ENCODE data around the gene C20orf202. TPM values are rescaled to one million over a fixed set of nuclear protein-coding genes. Genes with fewer than 3 reads are reported as not detected.

The C20orf202 gene
- polyA plus RNA-seq, 3 donors, result 0.12 TPM; not detected in 2

- H4K20me1 ChIP-seq (ENCODE audit: insufficient read depth, low read length), result no peaks in the 10 kb centered on the region
- TF ChIP-seq CTCF (IDR thresholded peaks at IDR 0.05), result no peak
- H3K36me3 Mint-ChIP-seq, result peaks cover 0 to 2% of the 10 kb centered on the region in 2 donors
- no peak overlapping the region for H2AFZ ChIP-seq (ENCODE audit: insufficient read depth, low read depth, low read length, poor library complexity, severe bottlenecking)
- peak overlapping the region in 1 of 2 donors; percentile 22 for H3K4me3 Mint-ChIP-seq
- H3K27ac ChIP-seq (ENCODE audit: low read depth in 1 of 2, low read length in 2 of 2), result no peak overlapping the region
- H3K27ac Mint-ChIP-seq, result no peak overlapping the region
- peaks cover 0 to 12% (median 6%) of the 10 kb centered on the region in 7 donors for H3K9me3 Mint-ChIP-seq
- H3K27me3 ChIP-seq (ENCODE audit: control insufficient read depth in 2 of 2, insufficient read depth in 2 of 2, low read length in 2 of 2), result peaks cover 55 to 75% of the 10 kb centered on the region in 2 donors
- peaks cover 16% of the 10 kb centered on the region for H3K4me1 Mint-ChIP-seq
- no peak for DNase-seq
- 83% methylated on average over 1 of the region's 3 CpGs for WGBS (ENCODE audit: insufficient coverage)
- no peak overlapping the region for H3K9ac ChIP-seq (ENCODE audit: insufficient read depth, low read length, poor library complexity, severe bottlenecking)
- intact Hi-C loops (cut with micrococcal nuclease), result no loop called here
- H3K4me1 ChIP-seq (ENCODE audit: control insufficient read depth in 1 of 2, insufficient read depth in 2 of 2, low read length in 2 of 2), result peaks cover 14 to 17% of the 10 kb centered on the region in 2 donors
- no peak overlapping the region for H3K4me3 ChIP-seq (replicated peaks in 1 of 3; ENCODE audit: low read depth in 2 of 3, low read length in 3 of 3)
- no peaks in the 10 kb centered on the region for H3K79me2 ChIP-seq (ENCODE audit: insufficient read depth, low read length)
- H3K36me3 ChIP-seq (replicated peaks in 1 of 2; ENCODE audit: control insufficient read depth in 1 of 2, insufficient read depth in 2 of 2, low read length in 2 of 2), result no peaks in the 10 kb centered on the region
- no peaks in the 10 kb centered on the region for H3K9me3 ChIP-seq (replicated peaks in 1 of 2; ENCODE audit: control insufficient read depth in 1 of 2, insufficient read depth in 1 of 2, low read length in 2 of 2)
- H3K27me3 Mint-ChIP-seq (ENCODE audit: low read depth in 3 of 3), result peaks cover 32 to 55% (median 35%) of the 10 kb centered on the region in 3 donors
- no peak overlapping the region for H3K4me2 ChIP-seq (replicated peaks; ENCODE audit: extremely low read depth, low read length, poor library complexity, severe bottlenecking)
Observed at GRCh38 chr20:1229541-1229940, 26.3 kb downstream of the C20orf202 start.

- no peak overlapping the region for H2AFZ ChIP-seq (ENCODE audit: insufficient read depth, low read depth, low read length, poor library complexity, severe bottlenecking)
- no peak for TF ChIP-seq CTCF (IDR thresholded peaks at IDR 0.05)
- H3K79me2 ChIP-seq (ENCODE audit: insufficient read depth, low read length), result no peaks in the 10 kb centered on the region
- 67% methylated on average over 2 of the region's 3 CpGs for WGBS (ENCODE audit: insufficient coverage)
- peaks cover 44 to 56% of the 10 kb centered on the region in 2 donors for H3K27me3 ChIP-seq (ENCODE audit: control insufficient read depth in 2 of 2, insufficient read depth in 2 of 2, low read length in 2 of 2)
- peaks cover 22 to 44% (median 29%) of the 10 kb centered on the region in 3 donors for H3K27me3 Mint-ChIP-seq (ENCODE audit: low read depth in 3 of 3)
- H3K9ac ChIP-seq (ENCODE audit: insufficient read depth, low read length, poor library complexity, severe bottlenecking), result no peak overlapping the region
- H3K4me3 Mint-ChIP-seq, result no peak overlapping the region
- no peak for DNase-seq
- intact Hi-C loops (cut with micrococcal nuclease), result no loop called here
- no peaks in the 10 kb centered on the region for H3K36me3 ChIP-seq (replicated peaks in 1 of 2; ENCODE audit: control insufficient read depth in 1 of 2, insufficient read depth in 2 of 2, low read length in 2 of 2)
- no peak overlapping the region for H3K27ac Mint-ChIP-seq
- H3K9me3 ChIP-seq (replicated peaks in 1 of 2; ENCODE audit: control insufficient read depth in 1 of 2, insufficient read depth in 1 of 2, low read length in 2 of 2), result no peaks in the 10 kb centered on the region
- H3K9me3 Mint-ChIP-seq, result peaks cover 0 to 3% (median 0%) of the 10 kb centered on the region in 7 donors
- H3K4me1 ChIP-seq (ENCODE audit: control insufficient read depth in 1 of 2, insufficient read depth in 2 of 2, low read length in 2 of 2), result no peaks in the 10 kb centered on the region
- H4K20me1 ChIP-seq (ENCODE audit: insufficient read depth, low read length), result no peaks in the 10 kb centered on the region
- H3K4me3 ChIP-seq (replicated peaks in 1 of 3; ENCODE audit: low read depth in 2 of 3, low read length in 3 of 3), result no peak overlapping the region
- no peak overlapping the region for H3K4me2 ChIP-seq (replicated peaks; ENCODE audit: extremely low read depth, low read length, poor library complexity, severe bottlenecking)
- H3K27ac ChIP-seq (ENCODE audit: low read depth in 1 of 2, low read length in 2 of 2), result no peak overlapping the region
- H3K4me1 Mint-ChIP-seq, result no peaks in the 10 kb centered on the region
- H3K36me3 Mint-ChIP-seq, result no peaks in the 10 kb centered on the region
Observed at GRCh38 chr20:1232286-1233111, 29.2 kb downstream of the C20orf202 start.
